ENCODE data around the gene ADARB2.
"Not testable (repeated sequence)": the region's sequence is repeated elsewhere in the genome, so short reads cannot be mapped to it uniquely, and the experiment has no call there.

Gene ADARB2

GRCh38 chr10:1551636-1552338 is 185.5 kb downstream of the ADARB2 start:
- DNase-seq (ENCODE audit: low read depth in 2 of 3, low spot score in 2 of 3): no peak

DNA sequence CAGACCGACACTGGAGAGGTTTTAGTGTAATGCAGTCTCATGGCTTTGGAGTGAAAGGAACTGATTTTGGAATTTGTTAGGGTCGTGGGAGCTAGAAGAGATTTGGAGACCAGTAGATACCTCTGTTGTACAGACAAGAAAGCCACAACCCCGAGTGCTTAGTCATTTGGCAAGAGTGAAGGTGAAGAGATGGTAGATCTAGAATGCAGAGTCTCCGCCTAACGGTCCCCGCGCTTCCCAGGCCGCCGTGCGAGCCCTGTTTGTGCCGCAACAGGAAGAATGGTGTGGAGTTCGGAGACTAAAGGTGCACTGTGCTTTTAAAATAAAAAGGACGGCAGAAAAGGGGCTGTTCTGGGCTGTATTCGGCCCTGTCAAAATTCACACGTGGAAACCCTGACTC is 186.7 kb downstream of the ADARB2 start:
- no peak for DNase-seq (ENCODE audit: low read depth in 2 of 3, low spot score in 2 of 3)

DNA sequence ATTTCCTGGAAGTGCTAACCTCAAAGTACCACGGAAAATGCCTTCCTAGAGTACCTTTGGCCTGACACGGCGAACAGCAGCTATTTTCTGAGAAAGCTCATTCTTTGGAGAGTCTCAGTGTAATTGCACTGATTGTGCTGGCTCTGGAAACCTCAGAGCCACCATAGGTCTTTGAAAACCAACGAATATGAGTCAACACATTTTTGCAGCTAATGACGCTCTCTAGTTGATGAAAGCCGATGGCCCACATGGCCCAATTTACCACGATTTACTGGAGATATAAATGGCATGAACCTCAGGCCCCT is 187.1 kb downstream of the ADARB2 start:
- no peak for DNase-seq (ENCODE audit: low read depth in 2 of 3, low spot score in 2 of 3)

DNA sequence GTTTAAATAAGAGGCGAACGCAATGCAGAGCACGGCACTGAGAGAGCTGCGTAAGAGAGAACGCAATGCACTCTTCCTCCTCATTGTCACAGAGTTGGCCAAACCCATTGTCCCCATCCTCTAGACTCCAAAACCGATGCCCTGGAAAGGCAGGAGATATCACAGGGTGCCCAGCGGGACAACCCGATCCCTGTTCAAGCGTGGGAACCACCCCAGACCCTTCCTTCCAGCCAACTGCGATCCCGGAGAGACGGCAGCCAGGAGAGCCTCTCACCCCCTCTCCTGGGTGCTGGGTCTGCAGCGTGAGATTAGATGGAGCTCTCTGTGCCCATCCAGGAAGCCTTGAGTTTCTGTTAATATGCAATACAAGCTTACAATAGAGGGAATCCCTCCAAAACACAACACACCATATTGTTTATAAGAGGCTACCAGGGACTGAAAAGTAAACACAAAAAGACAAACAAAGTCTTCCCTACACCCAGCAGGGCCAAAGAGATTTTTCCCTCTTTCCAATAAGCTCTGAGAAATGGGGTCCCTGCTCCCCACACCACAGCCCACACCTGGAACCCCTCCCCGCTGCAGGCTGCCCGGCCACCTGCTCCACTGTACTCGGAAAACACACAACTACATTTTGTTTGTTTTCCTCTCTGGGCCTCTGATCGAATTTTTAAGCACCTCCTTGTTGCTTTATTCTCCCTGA is 187.6 kb downstream of the ADARB2 start:
- DNase-seq (ENCODE audit: low read depth in 2 of 3, low spot score in 2 of 3): no peak

DNA sequence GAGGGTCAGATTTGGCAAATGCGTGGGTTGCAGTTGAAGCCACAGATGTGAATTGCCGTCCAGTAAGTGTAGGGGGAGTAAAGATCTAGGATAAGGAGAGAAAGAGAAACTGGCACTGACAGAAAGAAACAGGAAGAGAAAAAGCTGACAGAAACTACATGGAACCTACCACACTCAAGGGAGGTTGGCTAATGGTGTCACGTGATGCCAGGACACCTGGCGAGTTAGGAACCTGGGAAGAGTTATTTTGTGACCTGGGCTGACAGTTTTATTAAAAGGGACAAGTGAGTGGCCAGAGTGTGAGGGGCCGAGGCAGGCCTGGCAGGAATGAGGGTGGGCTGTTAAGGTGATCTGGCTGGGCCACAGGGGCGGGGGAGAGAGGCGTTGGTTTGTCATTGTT is 188.7 kb downstream of the ADARB2 start:
- DNase-seq (ENCODE audit: low read depth in 2 of 3, low spot score in 2 of 3): no peak

- DNase-seq (ENCODE audit: low read depth in 2 of 3, low spot score in 2 of 3): no peak
Measured at GRCh38 chr10:1548146-1548545, 189.2 kb downstream of the ADARB2 start.

- DNase-seq (ENCODE audit: low read depth in 2 of 3, low spot score in 2 of 3): no peak
Measured at GRCh38 chr10:1546431-1547110, 190.8 kb downstream of the ADARB2 start.

DNA sequence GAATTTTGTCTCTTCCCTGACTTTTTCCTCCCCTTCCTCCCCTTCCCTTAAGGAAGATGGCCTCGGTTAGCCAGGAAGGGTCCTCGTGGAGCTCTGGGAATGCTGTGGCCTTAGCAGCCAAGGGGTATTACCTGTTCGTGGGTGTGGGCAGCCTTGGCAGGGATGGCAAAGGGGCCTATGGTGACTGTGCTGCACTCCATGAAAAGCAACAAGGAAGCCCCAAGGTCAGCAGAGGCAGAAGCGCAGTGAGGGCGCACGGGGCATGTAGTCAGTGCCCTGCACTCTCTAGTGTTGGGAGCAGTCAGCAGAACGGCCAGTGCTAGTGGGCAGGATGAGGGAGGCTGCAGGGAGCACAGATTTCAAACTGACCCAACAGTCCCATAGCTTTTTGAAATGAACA is 191.8 kb downstream of the ADARB2 start:
- no peak for DNase-seq (ENCODE audit: low read depth in 2 of 3, low spot score in 2 of 3)

DNA sequence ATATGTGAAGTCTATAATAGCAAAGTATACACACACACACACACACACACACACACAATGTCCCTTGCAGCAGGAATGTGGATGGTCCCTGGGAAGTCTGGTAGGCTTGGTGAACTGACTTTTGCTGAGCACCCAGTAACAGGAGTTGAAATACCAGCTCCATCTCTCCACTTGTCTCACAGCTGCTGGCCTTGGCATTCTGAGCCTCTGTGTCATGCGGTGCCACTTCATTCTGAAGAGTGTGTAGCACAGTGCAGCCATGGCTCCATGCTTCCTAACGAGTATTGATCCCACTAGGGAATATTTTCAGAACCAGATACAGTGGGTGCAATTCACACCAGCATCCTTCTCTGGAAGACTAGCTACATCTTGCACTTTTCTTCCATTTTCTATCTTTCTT is 192.4 kb downstream of the ADARB2 start:
- no peak for DNase-seq (ENCODE audit: low read depth in 2 of 3, low spot score in 2 of 3)

DNA sequence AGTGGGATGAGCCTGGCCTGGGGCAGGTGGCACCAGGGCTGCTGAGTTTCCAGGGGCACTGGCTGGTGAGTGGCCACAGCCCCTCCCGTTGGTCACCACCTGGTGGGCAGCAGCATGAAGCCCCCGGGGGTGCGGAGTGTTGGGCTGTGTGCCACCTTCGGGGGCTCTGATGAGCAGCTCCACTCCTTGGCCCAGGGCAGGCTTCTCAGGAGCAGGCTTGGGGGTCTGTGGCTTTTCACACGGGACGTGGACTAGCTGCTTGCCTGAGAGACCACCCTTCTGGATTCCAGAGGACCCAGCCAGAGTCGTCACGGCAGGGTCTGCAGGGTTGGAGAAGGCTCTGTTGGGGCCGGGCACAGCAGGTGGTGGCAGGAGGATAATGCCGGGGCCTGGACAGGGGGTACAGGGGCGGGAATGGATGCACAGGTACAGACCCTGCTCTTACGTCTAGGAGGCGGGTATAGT is 193.1 kb downstream of the ADARB2 start:
- no peak for DNase-seq (ENCODE audit: low read depth in 2 of 3, low spot score in 2 of 3)

DNA sequence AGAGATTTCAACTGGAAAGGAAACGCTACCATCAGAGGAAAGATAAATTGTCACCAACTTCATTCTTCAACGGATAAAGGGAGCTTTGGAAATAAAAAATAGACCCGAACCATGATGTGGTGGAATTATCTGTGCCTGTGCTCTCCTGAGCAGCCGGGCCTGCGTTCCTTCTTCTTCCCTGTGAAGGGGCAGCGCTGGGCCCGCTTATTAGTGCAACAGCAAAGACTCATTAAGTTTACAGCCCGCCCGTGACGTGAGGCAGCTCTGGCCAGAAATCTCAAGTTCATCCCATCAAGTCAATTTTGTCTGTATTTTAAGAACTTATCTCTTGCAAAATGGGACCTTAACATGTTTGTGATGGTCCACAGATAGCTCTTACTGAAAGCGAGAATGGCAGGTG is 193.7 kb downstream of the ADARB2 start:
- DNase-seq (ENCODE audit: low read depth in 2 of 3, low spot score in 2 of 3): no peak

- no peak for DNase-seq (ENCODE audit: low read depth in 2 of 3, low spot score in 2 of 3)
Measured at GRCh38 chr10:1542941-1543340, 194.4 kb downstream of the ADARB2 start.

DNA sequence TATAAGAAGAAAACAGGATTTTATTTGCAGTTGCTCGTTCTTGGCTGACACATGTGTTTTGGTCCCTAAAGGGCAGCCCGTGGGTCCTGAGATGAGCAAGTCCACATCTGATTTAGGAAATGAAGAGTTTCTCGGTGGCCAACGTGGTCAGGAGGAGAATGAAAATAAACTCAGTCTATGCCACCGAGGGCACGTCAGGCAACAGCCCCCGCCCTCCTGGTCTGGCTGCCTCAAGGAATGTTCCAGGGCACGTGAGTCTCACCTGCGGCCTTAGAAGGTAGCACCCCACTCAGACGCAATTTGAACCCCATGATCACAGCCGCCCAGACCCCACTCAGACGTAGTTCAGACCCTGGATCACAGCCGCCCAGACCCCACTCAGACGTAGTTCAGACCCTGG is 197.2 kb downstream of the ADARB2 start:
- DNase-seq (ENCODE audit: low read depth in 2 of 3, low spot score in 2 of 3): no peak

DNA sequence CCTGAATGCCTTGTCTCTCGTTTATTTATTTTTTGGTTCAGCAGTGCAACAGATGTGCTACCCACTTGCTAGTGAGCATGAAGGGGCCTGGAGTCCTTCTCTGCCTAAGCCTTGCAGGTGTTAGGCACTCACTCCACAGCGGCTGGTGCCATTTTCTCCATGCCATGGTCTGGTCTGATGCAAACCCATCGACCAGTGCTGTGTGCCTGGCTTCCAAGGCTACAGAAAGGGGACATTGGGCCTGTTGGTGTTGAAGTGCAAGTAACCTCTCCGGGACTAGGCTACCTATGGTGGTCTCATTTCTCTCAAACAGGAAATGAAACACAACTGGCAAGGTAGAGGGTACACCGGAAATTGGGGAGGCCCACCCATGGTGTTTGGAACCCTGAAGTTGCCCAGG is 198.1 kb downstream of the ADARB2 start:
- DNase-seq (ENCODE audit: low read depth in 2 of 3, low spot score in 2 of 3): no peak

DNA sequence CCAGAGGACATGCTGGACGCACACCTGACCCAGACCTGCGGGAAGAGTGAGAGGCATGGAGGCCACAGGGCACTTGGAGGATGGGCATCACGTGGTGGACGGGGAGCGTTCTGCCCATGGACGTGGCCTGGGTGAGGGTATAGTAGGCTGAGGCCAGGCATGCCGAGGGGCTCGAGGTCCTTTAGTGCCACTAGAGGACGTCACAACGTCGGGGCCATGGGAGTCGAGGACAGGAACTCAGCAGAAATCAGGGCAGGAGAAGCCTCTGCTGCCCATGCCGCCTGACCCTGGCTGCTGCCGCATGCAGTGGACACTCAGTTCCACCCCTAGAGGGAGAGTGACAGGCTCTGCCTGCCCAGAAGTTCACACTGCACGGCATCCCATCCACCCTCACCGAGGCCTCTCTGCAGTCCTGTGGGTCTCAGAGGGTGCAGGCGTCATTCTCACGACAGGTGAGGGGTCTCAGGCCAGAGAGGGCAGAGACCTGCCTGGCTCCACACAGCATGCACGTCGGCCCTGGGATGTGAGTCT is 198.7 kb downstream of the ADARB2 start:
- no peak for DNase-seq (ENCODE audit: low read depth in 2 of 3, low spot score in 2 of 3)

- no peak for DNase-seq (ENCODE audit: low read depth in 2 of 3, low spot score in 2 of 3)
Measured at GRCh38 chr10:1538121-1538520, 199.2 kb downstream of the ADARB2 start.

GRCh38 chr10:1537449-1537848 is 199.9 kb downstream of the ADARB2 start:
- not testable (repeated sequence) for DNase-seq (ENCODE audit: low read depth in 2 of 3, low spot score in 2 of 3)

GRCh38 chr10:1536341-1536740 is 201.0 kb downstream of the ADARB2 start:
- no peak for DNase-seq (ENCODE audit: low read depth in 2 of 3, low spot score in 2 of 3)

GRCh38 chr10:1535301-1535965 is 201.9 kb downstream of the ADARB2 start:
- DNase-seq (ENCODE audit: low read depth in 2 of 3, low spot score in 2 of 3): no peak

DNA sequence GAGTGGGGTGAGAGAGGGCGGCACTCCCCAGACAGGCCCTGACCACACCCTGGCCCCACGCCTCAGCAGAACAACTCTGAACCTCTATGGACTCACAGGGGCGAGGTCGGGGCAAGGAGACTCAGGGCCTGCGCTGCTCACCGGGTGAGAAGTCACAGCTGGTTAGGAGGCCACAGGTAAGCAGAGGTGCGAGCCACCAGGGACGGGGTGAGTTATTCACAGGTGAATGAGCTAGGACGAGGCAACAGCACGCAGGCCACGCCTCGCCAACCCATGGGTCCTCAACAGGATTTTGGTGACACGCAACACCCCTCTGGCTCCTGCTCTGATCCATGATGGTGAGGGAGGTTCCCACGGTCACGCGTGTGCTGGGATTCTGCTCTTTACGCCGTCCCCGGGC is 202.5 kb downstream of the ADARB2 start:
- no peak for DNase-seq (ENCODE audit: low read depth in 2 of 3, low spot score in 2 of 3)

GRCh38 chr10:1532636-1533035 is 204.7 kb downstream of the ADARB2 start:
- no peak for DNase-seq (ENCODE audit: low read depth in 2 of 3, low spot score in 2 of 3)
